GM12878 (cell line): ENCODE data around the gene CTNNA1. TPM values are rescaled to one million over a fixed set of nuclear protein-coding genes. Genes with fewer than 3 reads are reported as not detected.

Source experiments
- ATAC-seq: fragments of 200-7000 bp; cut with Tn5 transposase; 3 replicates; pipeline ENCODE4 v1.9.1; 2020; ENCODE audit warnings: mild to moderate bottlenecking, moderate library complexity
- BruUV-seq: library from RNA; stranded (reverse); fragments of 400-500 nt; replicated peaks from 2 replicates; lab custom pipeline; 2021; lab: Mats Ljungman, UMichigan
- CTCF ChIA-PET: fragments of 300-600 bp; sonication (Branson Sonifier 250); formaldehyde crosslinking; extraction: SDS; loops from one replicate; lab custom pipeline; 2021; ENCODE audit warnings: inconsistent platforms; lab: Yijun Ruan, JAX
- POLR2A ChIA-PET: fragments of 350-600 bp; formaldehyde crosslinking; extraction: SDS; loops from one replicate; lab custom pipeline; 2021; ENCODE audit warnings: inconsistent platforms; lab: Charles Lee
- RAD21 ChIA-PET: fragments of 300-600 bp; sonication (Branson Sonifier 250); formaldehyde crosslinking; loops from one replicate; lab custom pipeline; 2023; ENCODE audit warnings: antibody characterized with exemption; ENCODE audit not compliant: unreplicated experiment; lab: Charles Lee
- SMC1A ChIA-PET: fragments of 300-600 bp; sonication (Branson Sonifier 250); formaldehyde crosslinking; loops from one replicate; lab custom pipeline; 2023; ENCODE audit not compliant: unreplicated experiment, uncharacterized antibody; lab: Charles Lee
- DNase-seq: peaks from one replicate; pipeline ENCODE4 v3.0.0-alpha.2; 2011; ENCODE audit warnings: low read depth, low spot score
- FAIRE-seq: peaks from 3 replicates; lab custom pipeline; 2011; peaks lifted over from hg19 to GRCh38; lab: Jason Lieb, UNC
- H2AFZ ChIP-seq: 2 replicates; pipeline ENCODE4 v1.6.0; 2011; ENCODE audit warnings: low read depth, low read length, control low read depth; ENCODE audit not compliant: control insufficient read depth
- H3K27ac ChIP-seq: 2 replicates; pipeline ENCODE4 v1.5.1; 2011; ENCODE audit warnings: control low read depth; ENCODE audit not compliant: control insufficient read depth, insufficient read depth
- H3K27me3 ChIP-seq, 2 experiments: replicated peaks in 1 of 2; 2 replicates each; pipeline versions ENCODE4 v1.6.0 to v1.6.1; 2011; ENCODE audit warnings: low read length in 1 of 2; ENCODE audit not compliant: control insufficient read depth in 2 of 2, insufficient read depth in 2 of 2
- H3K36me3 ChIP-seq, 2 experiments: 2 replicates each; pipeline ENCODE4 v1.5.1; 2011; ENCODE audit warnings: low read length in 1 of 2; ENCODE audit not compliant: control insufficient read depth in 2 of 2, insufficient read depth in 2 of 2
- H3K4me1 ChIP-seq: 2 replicates; pipeline ENCODE4 v1.6.1; 2011; ENCODE audit warnings: mild to moderate bottlenecking, low read length, moderate library complexity, mixed read lengths; ENCODE audit not compliant: control insufficient read depth, insufficient read depth
- H3K4me2 ChIP-seq: 2 replicates; pipeline ENCODE4 v1.6.0; 2011; ENCODE audit warnings: control low read depth; ENCODE audit not compliant: control insufficient read depth, insufficient read depth
- H3K4me3 ChIP-seq: fragments of 200-600 bp; sonication (generic); 2 replicates; pipeline ENCODE4 v1.5.1; 2016
- H3K79me2 ChIP-seq: 2 replicates; pipeline ENCODE4 v1.6.0; 2011; ENCODE audit warnings: low read length; ENCODE audit not compliant: control insufficient read depth, insufficient read depth
- H3K9ac ChIP-seq: 2 replicates; pipeline ENCODE4 v1.8.0; 2011; ENCODE audit warnings: low read length, control low read depth, mixed read lengths; ENCODE audit not compliant: control insufficient read depth, insufficient read depth
- H3K9me3 ChIP-seq: replicated peaks from 3 replicates; pipeline ENCODE4 v1.5.1; 2011; ENCODE audit warnings: mild to moderate bottlenecking, low read length; ENCODE audit not compliant: control insufficient read depth, insufficient read depth
- H4K20me1 ChIP-seq: 2 replicates; pipeline ENCODE4 v1.6.0; 2011; ENCODE audit not compliant: control insufficient read depth, insufficient read depth
- MEF2B ChIP-seq: fragments of 450-650 bp; IDR thresholded peaks from 2 replicates; pipeline ENCODE4 v1.6.1; 2018; ENCODE audit warnings: mild to moderate bottlenecking, moderate library complexity; ENCODE audit not compliant: partially characterized antibody, poor library complexity, severe bottlenecking
- NFYA ChIP-seq: IDR thresholded peaks from 2 replicates; pipeline ENCODE4 v1.6.1; 2011; ENCODE audit warnings: low read depth, mild to moderate bottlenecking, low read length, improper control_type of control experiment, borderline replicate concordance
- STAT1 ChIP-seq: fragments of 450-650 bp; conservative IDR thresholded peaks from 2 replicates; pipeline ENCODE4 v1.6.1; 2014; ENCODE audit warnings: antibody characterized with exemption, mild to moderate bottlenecking
- STAT3 ChIP-seq: IDR thresholded peaks from 2 replicates; pipeline ENCODE4 v1.6.1; 2011; ENCODE audit warnings: low read depth, low read length, improper control_type of control experiment
- TCF7 ChIP-seq: IDR thresholded peaks from 2 replicates; pipeline ENCODE4 v1.6.1; 2014; ENCODE audit warnings: antibody characterized with exemption, borderline replicate concordance
- ZBTB40 ChIP-seq: fragments of 450-650 bp; IDR thresholded peaks from 2 replicates; pipeline ENCODE4 v1.6.1; 2016; ENCODE audit warnings: mild to moderate bottlenecking, moderate library complexity, borderline replicate concordance
- WGBS: methylation state at CpG from one replicate; pipeline ENCODE4 v1.1.6; 2016; ENCODE audit warnings: low lambda C conversion rate; ENCODE audit not compliant: insufficient replicate concordance, insufficient coverage; ENCODE audit errors: missing lambda C conversion rate; 5-methylcytosine and 5-hydroxymethylcytosine counted together
- in situ Hi-C: fragments of 300-500 bp; cut with MboI; formaldehyde crosslinking; loops from 9 replicates; pipeline ENCODE4 v1.14.3; 2018; ENCODE audit warnings: mixed read lengths
- intact Hi-C: fragments of 100-400 bp; cut with micrococcal nuclease; formaldehyde crosslinking; loops from one replicate; pipeline ENCODE4 v1.14.2; 2022; ENCODE audit not compliant: unreplicated experiment
- polyA plus RNA-seq, 11 experiments: library from polyadenylated mRNA; depleted of rRNA in 4 of 11; unstranded in 6 of 11; stranded (reverse) in 5 of 11; fragments of >200 nt; fragmentation: Nextera tagmentation in 4 of 11; fragmentation: Illumina TruSeq in 1 of 11; extraction: Ambion mirVana in 4 of 11; extraction: Trizol in 1 of 11; gene quantifications; 1 replicate in 1 of 11; 2 replicates in 10 of 11; pipeline versions ENCODE4 v1.2.1 to v1.2.3, GENCODE V29; 2011 to 2016; ENCODE audit warnings: inconsistent platforms in 2 of 11, missing spikeins in 2 of 11, low read depth in 1 of 11
- total RNA-seq, 4 experiments: library from RNA; depleted of rRNA in 3 of 4; stranded (reverse); fragments of >200 nt in 3 of 4; fragmentation: Illumina TruSeq in 1 of 4; extraction: Trizol in 1 of 4; gene quantifications; 2 replicates each; pipeline versions ENCODE4 v1.2.1 to v1.2.3, GENCODE V29; 2013 to 2021

Gene CTNNA1
- total and polyA plus RNA-seq, 10 of the 15 experiments (the other 5 are each of a cell fraction or from before 2014, with no cell fraction given), result 32.6 to 104 (median 57.7) TPM

GRCh38 chr5:138903130-138903775 is 150.0 kb downstream of the CTNNA1 start:
- BruUV-seq, result no TSS peak
- FAIRE-seq, result no peak
- TF ChIP-seq NFYA, result no peak
- TF ChIP-seq TCF7, result no peak
- TF ChIP-seq STAT3, result no peak
- POLR2A ChIA-PET, result no interaction called here
- 93% methylated on average over 10 of the region's 10 CpGs for WGBS
- Histone ChIP-seq H3K27me3 (no peaks in the 10 kb centered on the region), H2AFZ (no peak overlapping the region), H3K79me2 (no peaks in the 10 kb centered on the region), H3K4me2 (no peak overlapping the region), H4K20me1 (no peaks in the 10 kb centered on the region), H3K9ac (no peak overlapping the region), H3K9me3 (no peaks in the 10 kb centered on the region), H3K36me3 (peaks cover 0 to 2% of the 10 kb centered on the region in 2 experiments; a peak in 2 of 4 replicates), H3K4me3 (no peak overlapping the region), H3K4me1 (no peaks in the 10 kb centered on the region), H3K27ac (no peak overlapping the region)
- SMC1A ChIA-PET, result no interaction called here
- DNase-seq, result no peak
- RAD21 ChIA-PET, result no interaction called here
- CTCF ChIA-PET, result no interaction called here
- in situ Hi-C loops (no loop called here), intact Hi-C loops (no loop called here)
- no peak for ATAC-seq

- intact Hi-C loops (no loop called here), in situ Hi-C loops (no loop called here)
- Histone ChIP-seq H2AFZ (no peak overlapping the region), H4K20me1 (no peaks in the 10 kb centered on the region), H3K9me3 (no peaks in the 10 kb centered on the region), H3K27ac (no peak overlapping the region), H3K4me1 (no peaks in the 10 kb centered on the region), H3K9ac (no peak overlapping the region), H3K4me2 (no peak overlapping the region), H3K36me3 (peaks cover 0 to 2% of the 10 kb centered on the region in 2 experiments; a peak in 2 of 4 replicates), H3K27me3 (no peaks in the 10 kb centered on the region), H3K79me2 (no peaks in the 10 kb centered on the region), H3K4me3 (no peak overlapping the region)
- WGBS, result 100% methylated on average over 1 of the region's 1 CpG
- ChIA-PET SMC1A (interaction anchor here (0.6 to 0.9 kb wide), 2 partner anchors 8 to 340 kb away, joined by 3 read pairs; no protein-coding TSS in a partner anchor), RAD21 (no interaction called here), POLR2A (interaction anchor here (0.5 kb wide), 1 partner anchor 376 kb away, joined by 9 read pairs; no protein-coding TSS in a partner anchor), CTCF (no interaction called here)
- no peak for TF ChIP-seq STAT1
- TF ChIP-seq ZBTB40, result no peak
- no peak for TF ChIP-seq MEF2B
- FAIRE-seq, result no peak
- ATAC-seq, result no peak
- DNase-seq, result no peak
- BruUV-seq, result no TSS peak
Observed at GRCh38 chr5:138905541-138905940, 152.3 kb downstream of the CTNNA1 start.
